AG08395 (cell line): ENCODE data around the gene SMYD3.
"Not testable (repeated sequence)": the region's sequence is repeated elsewhere in the genome, so short reads cannot be mapped to it uniquely, and the experiment has no call there.

Source experiments
- DNase-seq: peaks from one replicate; pipeline ENCODE4 v3.0.0; 2012; ENCODE audit warnings: mixed read lengths, low spot score

The SMYD3 gene

GRCh38 chr1:246108278-246108925 is 398.7 kb downstream of the SMYD3 start:
- no peak for DNase-seq

DNA sequence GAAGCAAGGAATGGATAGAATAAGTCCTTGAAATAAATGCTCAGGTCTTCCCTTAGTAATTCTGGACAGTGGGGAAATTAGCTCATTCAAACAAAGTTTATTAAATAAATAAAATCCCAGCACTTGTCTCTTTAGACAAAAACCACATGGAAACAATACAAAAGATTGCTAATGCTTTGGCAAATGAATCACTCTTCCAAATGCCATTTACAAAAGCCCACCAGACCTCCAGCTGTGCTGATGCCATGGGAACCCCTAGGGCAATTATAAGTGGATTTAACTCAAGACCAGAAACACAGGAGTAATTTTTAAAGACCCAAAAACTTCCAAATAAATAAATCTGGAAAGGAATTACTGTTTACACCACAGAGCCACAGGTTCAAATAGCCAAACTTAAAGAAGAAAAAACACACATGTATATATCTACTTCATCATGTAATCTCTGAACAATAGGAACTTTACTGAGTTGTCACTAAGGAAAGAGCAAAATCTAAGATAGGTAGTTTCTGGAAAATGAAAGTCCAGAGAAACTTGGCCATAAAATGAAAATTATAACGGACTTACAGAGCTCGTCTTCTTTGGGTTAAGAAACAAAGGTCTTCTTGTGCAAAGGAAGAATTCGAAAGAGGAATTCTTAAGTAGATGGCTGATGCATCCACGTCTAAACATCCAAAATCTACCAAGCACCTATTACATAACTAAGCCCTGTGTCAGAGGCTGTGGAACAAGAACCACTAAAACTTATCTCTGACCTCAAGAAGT is 399.4 kb downstream of the SMYD3 start:
- DNase-seq: no peak

GRCh38 chr1:246106342-246106763 is 400.7 kb downstream of the SMYD3 start:
- DNase-seq: no peak

DNA sequence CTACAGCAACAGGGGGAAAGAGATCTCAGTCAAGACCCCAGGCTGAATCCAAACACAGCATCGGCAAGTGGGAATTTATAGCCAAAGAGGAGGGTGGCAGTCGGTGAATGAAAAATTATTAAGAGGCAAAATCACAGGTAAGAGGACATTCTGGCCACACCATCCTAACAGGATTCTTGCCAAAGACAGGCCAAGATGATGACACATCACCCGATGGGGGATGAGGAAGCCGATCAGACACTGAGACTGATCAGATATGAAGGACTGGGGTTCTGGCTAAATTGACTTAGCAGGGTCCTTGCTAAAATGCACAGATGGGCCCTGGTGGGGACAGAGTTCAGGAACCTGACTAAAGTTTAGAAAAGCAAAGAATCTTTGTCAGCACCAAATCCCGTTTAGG is 402.2 kb downstream of the SMYD3 start:
- no peak for DNase-seq

DNA sequence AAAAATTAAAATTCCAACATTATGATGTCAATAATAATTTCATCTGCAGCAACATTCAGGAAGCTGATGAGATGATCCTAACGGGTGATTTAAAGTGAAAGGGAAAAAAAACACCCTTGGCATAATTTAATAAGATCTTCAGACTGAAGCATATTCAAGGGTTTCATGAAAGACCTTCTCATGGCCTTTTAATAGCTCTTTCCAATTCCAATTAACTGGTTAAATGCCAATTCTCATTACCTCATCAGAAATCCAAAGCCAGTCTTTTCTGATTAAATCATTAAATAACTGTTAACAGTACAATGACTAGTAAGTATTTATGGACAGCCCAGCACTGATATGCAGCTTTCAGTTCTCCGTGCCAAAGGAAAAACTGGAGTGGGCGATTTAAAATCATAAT is 407.5 kb downstream of the SMYD3 start:
- no peak for DNase-seq

- DNase-seq: no peak
These were observed 410.7 kb downstream of the SMYD3 start for GRCh38 chr1:246096356-246096755.

GRCh38 chr1:246095443-246095842 is 411.6 kb downstream of the SMYD3 start:
- no peak for DNase-seq

- no peak for DNase-seq
These were observed 413.8 kb downstream of the SMYD3 start for GRCh38 chr1:246093230-246093629.

DNA sequence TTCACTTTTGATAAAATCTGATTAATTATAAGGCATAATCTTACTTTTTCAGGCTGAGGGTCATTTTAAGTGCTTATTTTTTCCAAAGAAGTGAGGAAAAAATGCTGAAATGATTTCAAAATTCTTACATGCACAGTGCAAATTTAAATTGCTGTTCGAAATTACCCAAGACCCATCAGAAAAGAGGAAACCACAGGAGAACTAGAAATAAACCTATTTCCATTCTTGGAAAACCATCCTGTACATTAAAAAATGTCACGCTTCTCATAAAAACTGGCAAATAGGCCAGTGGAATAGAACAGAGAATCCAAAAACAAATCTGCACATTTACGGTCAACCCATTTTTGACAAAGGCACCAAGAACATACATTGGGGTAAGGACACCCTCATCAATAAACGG is 414.9 kb downstream of the SMYD3 start:
- DNase-seq: no peak

- peak; percentile 43 for DNase-seq
These were observed 415.6 kb downstream of the SMYD3 start for GRCh38 chr1:246091477-246091876.

- no peak for DNase-seq
These were observed 420.9 kb downstream of the SMYD3 start for GRCh38 chr1:246086191-246086590.

- no peak for DNase-seq
These were observed 423.7 kb downstream of the SMYD3 start for GRCh38 chr1:246083416-246083815.

DNA sequence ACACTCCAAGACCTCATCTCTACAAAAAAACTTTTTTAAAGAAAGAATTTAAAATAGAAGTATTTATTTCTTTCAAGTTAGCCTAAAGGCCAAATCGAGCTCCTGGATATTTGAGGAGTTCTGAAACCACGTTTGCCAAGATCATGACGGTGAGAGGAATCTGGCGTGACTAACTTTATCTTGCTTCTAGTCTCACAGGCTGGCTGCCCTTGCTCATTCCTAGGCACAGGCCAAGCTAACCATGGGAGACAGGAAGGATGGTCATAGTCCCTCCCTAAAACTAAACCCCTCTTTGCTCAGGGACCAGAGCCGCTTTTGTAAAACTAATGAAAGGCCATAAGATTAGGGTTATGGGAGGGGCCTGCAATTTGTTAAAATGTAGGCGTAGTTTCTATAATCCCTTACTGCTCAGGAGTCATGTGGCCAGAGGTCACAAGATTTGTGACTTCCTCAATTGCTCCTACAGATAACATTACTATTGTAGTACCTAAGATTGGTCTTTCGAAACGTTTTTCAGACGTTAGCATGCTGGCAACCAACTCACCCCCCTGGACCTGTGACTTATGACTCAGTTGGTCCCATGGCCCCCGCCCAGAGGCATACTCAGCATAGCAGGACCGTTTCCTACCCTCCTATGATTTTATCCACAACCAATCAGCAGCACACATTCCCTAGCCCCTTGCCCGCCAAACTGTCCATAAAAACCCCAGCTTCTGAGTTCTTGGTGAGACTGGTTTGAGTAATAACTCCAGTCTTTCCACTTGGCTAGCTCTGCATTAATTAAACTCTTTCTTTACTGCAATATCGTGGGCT is 425.0 kb downstream of the SMYD3 start:
- no peak for DNase-seq

DNA sequence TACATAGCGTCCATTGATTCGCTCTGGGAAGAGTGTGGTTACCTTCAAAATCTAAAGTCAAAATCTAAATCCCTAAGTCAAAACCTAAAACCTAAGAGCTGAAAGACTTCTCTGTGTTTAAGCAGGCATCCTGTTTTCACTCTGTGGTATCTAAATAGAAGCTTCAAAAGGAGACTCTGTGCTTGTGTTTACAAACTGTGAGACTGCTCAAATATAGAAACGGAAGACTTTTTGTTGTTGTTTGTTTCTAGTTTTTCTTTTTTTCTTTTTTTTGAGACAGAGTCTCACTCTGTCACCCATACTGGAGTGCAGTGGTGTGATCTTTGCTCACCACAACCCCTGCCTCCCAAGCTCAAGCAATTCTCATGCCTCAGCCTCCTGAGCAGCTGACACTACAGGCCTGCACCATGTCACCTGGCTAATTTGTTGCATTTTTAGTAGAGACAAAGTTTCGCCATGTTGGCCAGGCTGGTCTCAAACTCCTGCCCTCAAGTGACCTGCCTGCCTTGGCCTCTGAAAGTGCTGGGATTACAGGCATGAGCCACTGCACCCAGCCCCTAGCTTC is 425.9 kb downstream of the SMYD3 start:
- no peak for DNase-seq

- no peak for DNase-seq
These were observed 427.0 kb downstream of the SMYD3 start for GRCh38 chr1:246080031-246080430.

DNA sequence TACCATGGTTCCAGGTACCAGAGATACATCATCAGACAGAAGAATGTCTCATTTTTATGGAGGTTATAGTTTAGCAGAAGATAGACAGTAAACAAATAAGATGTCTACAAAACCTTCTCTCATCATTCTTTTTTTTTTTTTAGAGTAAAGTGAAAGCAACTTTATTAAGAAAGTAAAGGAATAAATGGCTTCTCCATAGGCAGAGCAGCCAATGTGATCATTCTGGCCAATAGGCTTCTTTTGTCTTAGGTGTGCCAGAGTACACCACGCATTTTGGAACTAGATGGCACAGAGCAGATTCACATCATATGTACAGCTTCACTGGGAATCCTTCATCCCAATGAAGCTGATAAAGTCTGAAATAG is 428.2 kb downstream of the SMYD3 start:
- no peak for DNase-seq

DNA sequence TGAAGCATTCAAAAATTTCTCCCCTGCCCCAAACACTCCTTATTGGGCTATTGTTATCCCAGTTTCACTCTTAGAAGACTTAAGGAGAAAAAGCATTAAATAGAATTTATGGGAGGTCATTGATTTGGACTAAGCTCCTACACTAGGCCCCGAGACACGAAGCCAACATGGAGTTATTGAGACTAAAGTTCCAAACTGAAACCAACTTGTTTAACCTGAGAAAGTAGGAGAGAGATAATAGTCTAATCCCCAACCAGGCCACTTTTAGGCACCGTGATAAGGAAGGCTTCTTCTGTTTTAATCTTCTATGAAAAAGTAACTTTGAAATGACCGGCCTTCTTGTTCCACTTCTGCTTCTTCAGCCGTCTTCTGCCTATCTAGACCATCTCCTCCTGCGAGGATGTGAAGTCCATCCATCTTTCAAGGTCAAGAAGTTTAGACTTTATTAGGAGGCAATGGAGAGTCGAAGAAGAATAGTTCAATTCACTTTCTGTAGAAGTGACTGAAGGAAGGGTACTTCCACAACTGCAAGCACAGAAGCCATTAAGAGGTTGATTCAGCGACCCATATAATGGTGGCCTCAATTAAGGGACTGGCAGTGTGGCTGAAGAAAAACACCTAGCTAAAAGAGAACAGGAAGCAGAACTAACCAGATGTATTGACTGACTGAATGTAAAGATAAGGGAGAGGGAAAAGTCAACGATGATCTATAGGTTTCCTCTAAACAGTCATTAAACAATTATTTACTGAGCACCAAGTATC is 428.8 kb downstream of the SMYD3 start:
- DNase-seq: no peak

DNA sequence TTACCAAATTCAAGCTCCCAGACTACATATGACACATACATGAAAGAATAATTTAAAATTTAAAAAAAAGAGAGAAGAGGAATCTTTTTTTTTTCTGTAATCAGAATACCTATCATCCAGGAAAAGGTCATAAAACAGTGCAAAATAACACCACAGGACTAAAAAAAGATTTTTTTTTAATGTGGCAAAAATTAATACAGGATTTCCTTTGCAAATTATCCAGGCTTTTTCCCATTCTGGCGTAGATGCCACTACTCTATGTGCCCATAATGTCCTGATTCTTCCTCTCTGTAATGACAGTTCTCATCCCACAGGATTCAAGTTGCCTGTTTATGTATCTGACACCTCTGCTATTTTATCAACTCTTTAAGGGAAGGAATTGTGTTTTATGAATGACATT is 429.6 kb downstream of the SMYD3 start:
- DNase-seq: no peak

DNA sequence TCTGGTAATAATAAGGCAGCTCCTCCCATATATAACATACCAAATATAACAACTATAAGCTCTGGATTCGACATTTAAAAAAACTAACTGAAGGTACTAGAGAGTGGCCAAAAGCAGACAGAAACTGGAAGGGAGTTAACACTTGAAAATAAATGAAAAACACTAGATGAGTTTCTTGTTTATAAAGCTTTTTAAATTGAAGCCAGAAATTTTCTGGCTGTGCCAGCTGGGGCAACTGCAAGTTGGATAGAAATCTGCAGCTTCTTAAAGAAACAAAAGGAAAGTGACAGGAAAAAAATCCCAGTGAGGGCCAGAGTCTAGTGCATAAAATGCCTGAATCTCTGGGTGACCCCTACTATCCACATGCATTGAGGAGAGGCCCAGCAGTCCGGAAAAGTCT is 432.7 kb downstream of the SMYD3 start:
- DNase-seq: no peak

GRCh38 chr1:246072456-246072955 is 434.6 kb downstream of the SMYD3 start:
- no peak for DNase-seq

GRCh38 chr1:246071981-246072380 is 435.1 kb downstream of the SMYD3 start:
- DNase-seq: not testable (repeated sequence)

DNA sequence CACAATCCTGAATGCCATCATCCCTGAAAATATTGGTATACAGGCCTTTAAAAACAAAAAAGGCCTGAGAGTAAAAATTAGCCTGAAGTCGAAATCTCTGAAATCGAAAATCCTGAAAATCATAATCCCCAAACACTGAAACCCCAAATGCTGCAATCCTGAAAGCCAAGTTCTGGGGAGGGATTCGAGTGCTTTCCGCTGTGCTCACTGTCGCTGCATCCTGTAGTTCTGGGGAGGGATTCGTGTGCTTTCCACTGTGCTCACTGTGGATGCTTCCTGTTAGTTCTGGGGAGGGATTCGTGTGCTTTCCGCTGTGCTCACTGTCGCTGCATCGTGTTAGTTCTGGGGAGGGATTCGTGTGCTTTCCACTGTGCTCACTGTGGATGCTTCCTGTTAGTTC is 435.5 kb downstream of the SMYD3 start:
- DNase-seq: not testable (repeated sequence)
